ENCODE measurements around the gene NBAS.

DNA sequence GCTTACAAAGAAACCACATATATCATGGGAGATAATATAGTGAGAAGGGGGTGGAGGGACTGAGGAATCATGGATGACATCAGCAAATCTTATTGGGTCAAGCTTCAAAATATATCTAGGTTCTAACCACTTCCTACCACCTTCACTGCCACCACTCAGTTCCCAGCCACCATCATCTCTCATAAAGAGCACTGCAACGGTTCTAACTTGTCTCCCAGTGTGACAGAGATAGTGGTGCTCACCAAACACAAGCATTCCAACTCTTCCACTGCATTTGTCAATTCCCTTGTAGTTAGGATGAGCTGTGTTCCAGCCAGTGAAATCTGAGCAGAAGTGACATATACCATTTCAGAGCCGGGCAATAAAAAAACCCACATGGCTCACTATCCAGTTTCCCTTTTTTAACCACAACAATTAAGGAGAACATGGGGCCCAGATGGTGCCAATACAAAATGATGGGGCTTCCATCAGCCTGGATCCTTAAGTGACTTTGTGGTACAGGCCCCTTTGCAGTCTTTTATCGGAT lies 318.1 kb downstream of the NBAS start:
- TF ChIP-seq EZH2 (IDR thresholded peaks at IDR 0.05) (no peak), POLR2AphosphoS5 (IDR thresholded peaks at IDR 0.05; ENCODE audit: borderline replicate concordance, low read depth, low read length) (no peak)

All from SK-N-MC (cell line).